ENCODE data around the gene CTDNEP1. TPM values are rescaled to one million over a fixed set of nuclear protein-coding genes. Genes with fewer than 3 reads are reported as not detected.
A peak's percentile ranks its signal among the peaks of the same experiment; 100 is the strongest.
"Not testable (repeated sequence)": the region's sequence is repeated elsewhere in the genome, so short reads cannot be mapped to it uniquely, and the experiment has no call there.

CTDNEP1 gene
- polyA plus RNA-seq, 3 donors = 53.1 to 94.1 (median 91.8) TPM

DNA sequence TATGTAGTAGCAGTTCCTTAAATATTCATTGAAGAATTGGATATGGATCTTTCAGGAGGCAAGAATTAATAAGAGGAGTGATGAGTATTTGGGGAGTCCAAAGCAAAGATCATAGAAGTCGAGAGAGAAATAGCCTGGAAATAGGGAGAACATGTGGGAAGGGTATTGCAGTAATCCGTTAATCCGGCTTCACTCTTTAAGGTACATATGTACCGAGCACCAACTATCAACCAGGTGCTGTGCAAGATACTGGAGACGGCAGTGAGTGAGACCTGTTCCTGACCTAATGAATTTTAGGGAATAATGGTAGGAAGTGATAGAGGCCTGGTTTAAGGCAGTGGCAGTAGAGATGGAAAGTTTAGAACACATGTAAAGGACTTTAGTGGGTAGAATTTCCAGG is 1.5 kb upstream of the CTDNEP1 start:
- no peak overlapping the region for H3K27ac ChIP-seq (ENCODE audit: low read depth, low read length)
- WGBS, 3 donors = 56 to 79% (median 76%) methylated on average over 5 of the region's 5 CpGs

- H3K27ac ChIP-seq (ENCODE audit: low read depth, low read length) = peak within 1 kb of the TSS; percentile 95
- 1% methylated on average over 55 of the region's 55 CpGs for WGBS, 3 donors
Measured at GRCh38 chr17:7252176-7253043, 876 bp upstream of the CTDNEP1 start, which contains the start of gene ELP5. Gene ELP5, plus strand, starts transcription at chr17:7252215. Its CDS starts 336 bp downstream, at chr17:7252551.

DNA sequence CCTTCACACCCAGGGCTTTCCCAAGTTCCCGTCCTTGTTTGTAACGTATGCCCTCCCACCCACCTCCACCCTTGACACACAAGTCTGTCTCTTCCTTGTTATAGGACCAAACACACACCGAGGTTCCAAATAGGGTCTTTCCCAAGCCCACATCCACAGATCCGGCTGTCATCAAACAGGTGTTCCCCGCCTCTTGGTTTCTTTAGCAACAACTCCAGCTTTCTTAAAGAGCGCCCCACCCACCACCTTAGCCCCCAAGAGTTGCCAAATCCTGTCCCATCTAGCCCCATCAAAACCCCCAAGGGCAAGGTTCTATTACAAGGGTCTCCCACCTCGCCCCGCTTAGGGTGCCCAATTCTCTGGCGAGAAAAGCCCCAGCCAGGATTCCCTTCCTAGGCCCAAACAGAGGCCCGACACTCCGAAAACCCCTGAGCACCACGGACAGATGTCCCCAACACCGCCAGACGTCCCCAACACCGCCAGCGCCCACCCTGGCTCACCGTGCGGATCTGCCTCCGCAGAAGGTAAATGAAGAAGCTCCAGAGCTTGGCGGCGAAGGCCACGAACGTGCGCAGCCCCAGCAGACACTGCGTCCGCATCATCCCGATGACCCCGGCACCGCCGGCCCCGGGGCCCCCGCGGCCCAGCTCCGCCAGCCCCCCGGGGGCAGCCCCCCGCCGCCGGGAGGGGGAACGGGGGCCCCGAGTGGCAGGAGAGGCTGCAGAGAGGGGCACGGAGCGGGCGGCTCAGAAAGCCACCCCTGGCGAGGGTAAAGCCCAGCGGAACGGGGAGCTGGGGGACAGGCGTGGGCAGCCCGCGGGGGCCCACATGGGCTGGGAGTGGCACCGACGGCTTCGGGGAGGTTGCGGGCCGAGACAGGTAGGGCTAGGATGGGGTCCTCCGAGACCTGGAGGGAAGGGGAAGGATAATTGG is 573 bp downstream of the CTDNEP1 start:
- WGBS, 3 donors = 0 to 1% (median 0%) methylated on average over 53 to 55 of the region's 55 CpGs
- no peak overlapping the region for H3K27ac ChIP-seq (ENCODE audit: low read depth, low read length)

GRCh38 chr17:7249830-7250229 is 1.7 kb downstream of the CTDNEP1 start:
- WGBS, 3 donors = 69 to 85% (median 69%) methylated on average over 7 of the region's 7 CpGs

DNA sequence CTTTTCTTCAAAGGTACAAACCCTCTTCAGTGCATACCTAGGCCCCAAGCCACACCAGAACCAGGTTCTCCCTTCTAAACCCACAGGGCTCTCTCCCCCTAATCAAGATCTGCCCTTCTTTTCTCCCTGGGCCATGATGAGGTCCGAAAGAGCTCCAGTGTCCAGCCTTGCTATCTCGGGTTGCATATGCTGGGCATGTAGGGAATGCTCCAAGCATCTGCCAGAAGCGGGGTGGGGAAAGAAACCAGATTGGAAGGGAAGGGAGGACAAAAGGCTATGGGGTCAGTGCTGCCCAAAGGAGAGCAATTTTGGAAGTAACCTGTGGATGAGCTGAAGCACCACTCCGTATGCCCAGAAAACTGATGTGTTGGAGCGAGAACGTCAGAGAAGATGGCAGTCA is 2.3 kb downstream of the CTDNEP1 start:
- H3K27ac ChIP-seq (ENCODE audit: low read depth, low read length) = no peak overlapping the region
- 83 to 85% (median 84%) methylated on average over 6 of the region's 6 CpGs for WGBS, 3 donors

More at GRCh38 chr17:7249830-7250229, 1.7 kb downstream of the CTDNEP1 start:
- H3K27ac ChIP-seq (ENCODE audit: low read depth, low read length) = no peak overlapping the region

GRCh38 chr17:7248796-7249195 is 2.7 kb downstream of the CTDNEP1 start:
- no peak overlapping the region for H3K27ac ChIP-seq (ENCODE audit: low read depth, low read length)
- WGBS, 3 donors = 64 to 78% (median 68%) methylated on average over 4 of the region's 4 CpGs

DNA sequence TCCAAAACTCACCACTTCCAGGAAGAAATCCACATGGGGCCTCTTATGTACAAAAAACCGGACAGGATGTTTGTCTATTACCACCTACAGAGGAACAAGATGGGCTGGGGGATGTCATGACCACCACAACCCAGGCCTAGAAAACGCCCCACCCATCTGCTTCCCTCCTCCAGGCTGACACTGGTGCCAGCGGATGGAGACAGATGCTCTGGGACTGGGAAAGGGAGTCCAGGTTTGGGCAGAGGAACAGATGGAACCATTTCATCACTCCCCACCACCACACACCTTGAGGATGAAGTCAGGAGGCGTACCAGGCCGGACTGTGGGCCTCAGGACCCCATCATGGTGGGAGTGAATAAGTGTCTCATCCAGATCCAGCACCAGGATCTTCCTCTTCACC is 4.8 kb downstream of the CTDNEP1 start:
- WGBS, 3 donors = 87 to 93% (median 91%) methylated on average over 5 of the region's 5 CpGs
- no peak overlapping the region for H3K27ac ChIP-seq (ENCODE audit: low read depth, low read length)

GRCh38 chr17:7243838-7244237 is 7.7 kb downstream of the CTDNEP1 start:
- H3K27ac ChIP-seq (ENCODE audit: low read depth, low read length) = not testable (repeated sequence)
- WGBS, 3 donors = 61 to 87% (median 84%) methylated on average over 10 of the region's 10 CpGs

DNA sequence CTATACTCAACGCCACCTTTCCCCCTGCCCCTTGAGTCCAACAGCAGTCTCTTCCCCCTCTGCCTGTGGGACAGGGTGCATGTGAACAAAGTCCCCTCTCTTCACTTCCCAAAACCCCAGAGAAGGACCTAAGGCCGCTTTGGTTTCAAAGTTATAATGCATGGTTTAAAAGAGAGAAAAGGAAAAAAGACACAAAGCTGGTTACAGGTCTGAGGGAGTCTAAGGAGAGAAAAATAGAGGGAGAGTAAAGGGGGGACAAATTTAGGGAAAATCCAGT is 8.1 kb downstream of the CTDNEP1 start:
- 24 to 49% (median 37%) methylated on average over 2 of the region's 2 CpGs for WGBS, 3 donors
- H3K27ac ChIP-seq (ENCODE audit: low read depth, low read length) = peak overlapping the region; percentile 77

DNA sequence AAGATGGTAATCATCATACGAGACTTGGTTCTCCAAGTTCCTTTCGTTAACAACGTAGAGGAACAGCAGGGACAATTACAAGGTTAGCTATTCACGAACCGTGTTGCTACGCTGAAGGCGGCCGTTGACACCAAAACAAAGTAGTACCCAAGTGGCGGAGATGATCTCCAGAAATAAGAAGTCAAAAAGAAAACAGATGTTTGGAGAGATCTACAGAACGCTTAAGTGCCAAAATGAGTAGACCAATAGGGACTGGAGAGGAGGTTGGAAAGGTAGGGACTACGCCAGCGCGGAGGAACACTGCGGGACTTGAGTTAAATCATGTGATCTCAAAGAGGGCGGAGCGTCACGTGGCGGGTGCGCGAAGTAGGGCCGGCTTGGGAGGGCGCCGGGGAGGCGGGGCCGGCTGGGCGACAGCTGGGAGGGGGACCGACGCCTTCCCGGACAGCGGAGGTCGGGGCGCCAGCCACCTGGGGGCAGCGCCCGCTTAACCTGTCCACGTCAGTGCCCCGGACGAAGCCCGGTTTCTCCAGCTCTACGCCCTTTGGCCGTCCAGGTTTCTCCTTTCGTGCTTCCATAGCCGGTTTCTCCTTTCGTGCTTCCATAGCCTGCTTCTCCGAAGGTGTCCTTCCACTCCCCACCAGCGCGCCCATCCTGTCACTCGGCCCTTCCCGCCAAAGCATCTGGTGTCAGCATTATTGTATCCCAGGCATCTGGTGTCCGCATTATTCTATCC is 8.6 kb downstream of the CTDNEP1 start:
- WGBS, 3 donors = 1% methylated on average over 49 of the region's 49 CpGs
- H3K27ac ChIP-seq (ENCODE audit: low read depth, low read length) = peak overlapping the region; percentile 84

DNA sequence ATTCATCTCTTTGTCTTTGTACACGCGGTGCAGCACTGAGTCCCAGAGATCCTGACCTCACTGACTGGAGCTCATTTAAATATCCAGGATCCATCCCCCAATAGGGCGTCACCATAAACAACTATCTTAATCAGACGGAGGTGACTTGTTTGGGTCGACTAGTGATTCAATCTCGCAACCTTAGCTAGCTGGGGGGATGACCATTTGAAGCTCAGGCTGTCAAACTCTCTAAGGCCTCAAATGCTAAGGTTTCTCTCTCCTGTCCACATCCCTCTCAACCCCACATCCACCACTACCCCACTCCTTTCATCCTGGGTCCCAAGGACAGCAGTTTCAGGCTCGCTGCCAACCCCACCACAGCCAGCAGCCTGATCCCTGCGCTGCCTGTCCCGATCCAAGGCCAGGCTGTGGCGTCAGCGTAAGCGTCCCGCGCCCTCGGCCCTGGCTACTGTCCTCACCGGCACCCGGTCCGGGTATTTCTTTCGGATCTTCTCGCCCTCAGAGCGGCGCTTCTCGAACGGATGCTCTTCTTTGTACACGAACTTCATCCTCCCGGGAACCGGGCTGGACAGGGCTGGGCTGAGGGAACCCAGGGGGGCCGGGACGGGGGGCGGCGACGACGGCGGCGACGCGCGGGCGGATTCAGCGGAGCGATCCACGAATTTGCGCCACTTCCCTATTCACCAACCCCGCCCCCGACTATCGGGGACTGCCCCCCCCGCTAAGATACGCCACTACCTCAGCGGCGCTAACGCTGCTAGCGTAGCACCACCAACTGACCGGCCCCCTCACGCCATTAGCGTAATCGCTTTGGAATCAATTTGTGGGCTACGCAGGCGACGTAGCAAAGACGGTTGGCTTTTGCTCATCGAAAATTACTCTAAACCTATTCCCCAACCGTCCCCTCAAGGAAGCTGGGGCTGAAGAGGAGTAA is 9.5 kb downstream of the CTDNEP1 start, which contains the start of gene GABARAP:
TSS of gene GABARAP (minus strand) at position 667 of the 934 bp plus-strand sequence. CDS start at position 548, 119 bp downstream.
- 0 to 1% (median 0%) methylated on average over 59 to 62 of the region's 62 CpGs for WGBS, 3 donors
- peak within 1 kb of the TSS; percentile 84 for H3K27ac ChIP-seq (ENCODE audit: low read depth, low read length)

GRCh38 chr17:7241090-7241733 is 10.3 kb downstream of the CTDNEP1 start:
- no peak overlapping the region for H3K27ac ChIP-seq (ENCODE audit: low read depth, low read length)
- WGBS, 3 donors = 25 to 30% (median 25%) methylated on average over 9 of the region's 9 CpGs

DNA sequence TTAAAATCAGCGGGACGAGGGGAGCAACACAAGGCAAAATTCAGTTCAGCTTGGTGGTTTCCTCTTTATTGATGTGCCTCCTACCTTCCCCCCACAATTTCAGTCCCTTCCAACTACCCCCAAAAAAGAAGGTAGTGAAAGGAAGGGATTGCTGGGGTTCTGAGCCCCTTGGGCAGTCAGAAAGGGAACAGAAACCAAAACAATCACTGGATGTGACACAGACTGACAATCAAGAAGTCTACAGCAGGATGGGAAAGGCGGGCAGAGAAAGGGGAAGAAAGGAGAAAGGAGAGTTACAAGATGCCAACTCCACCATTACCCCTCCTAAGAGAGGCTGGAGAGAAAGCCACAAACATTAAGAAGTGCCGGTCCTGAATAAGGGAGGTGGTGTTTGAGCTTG is 11.2 kb downstream of the CTDNEP1 start:
- WGBS, 3 donors = 49 to 66% (median 52%) methylated on average over 4 of the region's 4 CpGs
- no peak overlapping the region for H3K27ac ChIP-seq (ENCODE audit: low read depth, low read length)

- 0 to 1% (median 0%) methylated on average over 49 to 72 of the region's 72 CpGs for WGBS, 3 donors
- H3K27ac ChIP-seq (ENCODE audit: low read depth, low read length) = peak within 1 kb of the TSS; percentile 80
Measured at GRCh38 chr17:7239091-7240027, 12.2 kb downstream of the CTDNEP1 start, which contains the start of gene PHF23. Gene PHF23, minus strand, starts transcription at chr17:7239457. Its CDS starts 178 bp downstream, at chr17:7239279.

GRCh38 chr17:7238420-7239090 is 13.0 kb downstream of the CTDNEP1 start:
- peak overlapping the region; percentile 80 for H3K27ac ChIP-seq (ENCODE audit: low read depth, low read length)
- WGBS, 3 donors = 0% methylated on average over 20 to 39 of the region's 39 CpGs
